GM18867 (cell line): ENCODE results near the gene CCDC63.

Source experiments
- ATAC-seq: cut with Tn5 transposase; IDR thresholded peaks from one replicate; pipeline ENCODE4 v1.9.1; 2021; ENCODE audit warnings: mild to moderate bottlenecking, moderate library complexity; ENCODE audit not compliant: unreplicated experiment

The CCDC63 gene

DNA sequence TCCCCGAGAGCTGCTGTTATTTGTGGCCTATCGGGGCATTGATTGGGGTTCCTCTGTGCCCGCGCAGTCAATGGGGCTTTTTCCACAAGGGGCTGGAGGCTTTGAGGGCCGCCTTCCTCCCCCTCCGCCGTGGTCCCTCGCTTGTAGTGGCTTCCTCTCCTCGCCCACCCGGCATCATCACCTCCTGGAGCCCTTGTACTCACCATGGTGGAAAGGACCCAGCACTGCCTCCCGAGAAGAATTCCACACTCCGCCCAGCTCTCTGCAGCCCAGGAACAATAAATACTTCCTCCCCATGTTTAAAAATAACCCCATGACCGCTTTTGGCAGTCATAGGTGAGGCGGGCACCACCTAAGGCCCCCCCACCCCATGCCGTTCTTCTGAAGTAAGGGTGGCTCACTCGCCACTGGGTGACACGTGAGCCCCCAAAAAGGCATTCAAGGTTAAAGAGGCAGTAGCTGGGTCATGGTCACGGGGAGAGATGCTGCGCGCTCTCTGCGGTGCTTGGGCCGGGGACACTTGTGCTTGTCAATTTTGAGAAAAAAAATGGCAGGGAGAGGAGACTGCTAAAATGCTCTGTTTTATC, 73.6 kb downstream of the CCDC63 start, which contains the start of gene MYL2:
Gene MYL2, minus strand, starts transcription at position 256 of the 587 bp plus-strand sequence. Its CDS starts 50 bp downstream, at position 206.
- no peak for ATAC-seq

DNA sequence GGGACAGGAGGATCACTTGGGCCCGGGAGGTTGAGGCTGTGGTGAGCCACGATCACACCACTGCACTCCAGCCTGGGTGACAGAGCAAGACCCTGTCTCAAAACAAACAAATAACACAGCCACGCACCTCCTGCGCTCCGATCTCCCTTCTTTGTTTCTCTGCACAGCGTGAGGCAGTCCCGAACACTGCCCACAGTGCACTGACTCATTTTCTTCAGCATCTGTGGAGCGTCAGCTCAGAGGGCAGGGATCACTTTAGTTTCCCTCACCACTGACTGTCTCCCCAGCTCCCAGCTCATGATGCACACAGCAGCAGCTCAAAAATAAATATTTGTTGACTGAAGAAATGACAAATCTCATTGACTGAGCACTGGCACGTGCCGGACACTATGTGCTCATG, 74.5 kb downstream of the CCDC63 start:
- ATAC-seq = no peak

DNA sequence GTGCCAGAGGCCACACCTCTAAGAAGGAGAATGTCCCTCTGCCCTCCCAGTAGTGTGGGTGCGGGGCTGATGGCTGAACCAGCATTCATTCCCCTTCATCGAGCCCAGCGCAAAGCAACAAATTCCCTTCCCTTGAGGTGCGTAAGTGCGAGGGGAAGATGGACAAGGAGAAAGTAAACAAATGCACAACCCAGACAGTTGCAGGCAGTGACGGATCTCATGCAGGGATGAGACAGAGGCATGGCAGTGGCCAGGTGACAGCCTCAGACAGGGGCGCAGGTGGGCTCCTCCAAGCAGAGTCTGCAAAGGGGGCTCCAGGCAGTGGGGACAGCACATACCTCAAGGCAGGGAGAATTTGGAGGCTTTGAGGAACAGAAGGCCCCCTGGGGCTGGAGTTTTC, 75.9 kb downstream of the CCDC63 start:
- no peak for ATAC-seq

DNA sequence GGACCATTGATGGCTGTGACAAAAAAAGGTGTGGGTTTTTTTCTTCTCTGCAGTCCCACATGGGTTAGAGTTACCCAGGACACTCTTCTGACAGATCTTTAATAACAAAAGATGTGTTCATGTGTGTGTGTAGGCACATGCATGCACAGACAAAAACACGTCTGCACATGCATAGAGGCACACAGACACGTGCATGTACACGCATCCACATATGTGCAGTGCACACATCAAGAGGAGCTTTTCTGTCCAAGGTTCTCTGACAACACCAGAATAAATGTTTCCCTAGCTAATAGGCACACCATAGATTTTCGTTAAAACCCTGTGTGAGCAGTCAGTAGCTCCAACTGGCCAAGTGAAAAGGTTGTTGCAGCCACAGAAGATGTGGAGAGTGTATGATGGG, 76.4 kb downstream of the CCDC63 start:
- ATAC-seq = no peak

DNA sequence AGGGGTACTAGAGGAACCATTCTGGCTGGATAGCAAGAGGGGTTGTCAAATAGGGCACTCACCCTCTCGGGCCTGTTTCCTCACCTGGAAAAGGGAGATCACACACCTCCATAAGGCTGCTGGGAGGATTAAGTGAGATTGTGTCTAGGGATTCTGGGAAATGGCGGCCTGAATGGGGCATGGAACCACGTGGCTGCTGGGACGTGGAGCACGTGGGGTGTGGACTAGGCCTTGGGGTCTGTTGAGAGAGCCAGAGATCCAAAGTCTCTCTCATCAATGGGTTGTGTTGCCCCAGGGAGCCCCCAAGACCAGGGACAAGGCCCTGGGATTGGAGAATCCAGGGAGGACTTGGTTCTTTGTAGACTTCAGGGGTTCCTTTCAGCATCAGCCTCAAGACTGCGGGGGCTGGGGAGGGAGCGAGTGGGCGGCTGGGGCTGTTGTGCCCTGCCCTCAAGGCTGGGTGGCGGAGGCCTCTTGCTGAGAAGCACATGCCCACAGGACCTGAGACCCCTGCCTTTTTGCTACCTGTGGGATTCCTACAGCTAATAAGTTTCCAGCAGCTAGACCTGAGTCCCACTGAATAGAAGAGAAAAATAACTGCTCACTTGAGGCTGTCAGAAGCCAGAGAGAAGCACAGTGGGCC, 77.0 kb downstream of the CCDC63 start:
- ATAC-seq = no peak

DNA sequence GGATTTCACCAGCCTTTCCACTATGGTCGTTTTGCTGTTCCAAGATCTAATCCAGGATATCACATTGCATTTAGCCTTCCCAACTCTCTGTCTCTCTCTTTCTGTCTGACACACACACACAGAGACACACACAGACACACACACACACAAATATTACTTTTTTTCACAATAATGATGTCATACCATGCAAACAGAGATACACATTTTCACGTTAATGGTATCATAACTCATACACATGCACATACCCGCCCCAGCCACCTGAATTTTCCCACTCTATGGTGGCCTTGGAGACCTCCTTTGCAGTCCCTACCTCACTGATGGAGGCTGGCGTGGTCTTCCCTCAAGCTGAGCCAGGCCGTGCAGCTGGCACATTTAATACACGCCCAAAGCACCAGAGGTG, 80.8 kb downstream of the CCDC63 start:
- ATAC-seq = no peak

DNA sequence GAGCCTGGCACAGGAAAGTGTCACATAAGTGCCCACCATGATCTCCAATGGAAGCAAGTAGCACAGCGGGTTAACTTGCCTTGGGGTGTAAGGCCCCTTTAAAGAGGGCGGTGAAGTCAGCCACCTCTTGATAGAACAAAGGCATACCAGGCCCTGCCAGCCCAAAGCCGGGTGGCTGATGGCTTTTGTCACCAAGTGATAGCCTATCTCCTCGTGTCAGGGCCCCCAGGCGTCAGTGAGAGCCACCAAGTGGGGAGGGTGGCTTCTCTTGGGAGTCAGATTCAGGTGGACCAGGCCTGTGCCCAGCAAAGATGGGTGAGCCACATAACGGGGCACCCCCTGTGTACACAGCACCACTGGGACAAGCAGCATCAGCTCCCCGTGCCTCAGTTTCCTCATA, 81.9 kb downstream of the CCDC63 start:
- no peak for ATAC-seq

DNA sequence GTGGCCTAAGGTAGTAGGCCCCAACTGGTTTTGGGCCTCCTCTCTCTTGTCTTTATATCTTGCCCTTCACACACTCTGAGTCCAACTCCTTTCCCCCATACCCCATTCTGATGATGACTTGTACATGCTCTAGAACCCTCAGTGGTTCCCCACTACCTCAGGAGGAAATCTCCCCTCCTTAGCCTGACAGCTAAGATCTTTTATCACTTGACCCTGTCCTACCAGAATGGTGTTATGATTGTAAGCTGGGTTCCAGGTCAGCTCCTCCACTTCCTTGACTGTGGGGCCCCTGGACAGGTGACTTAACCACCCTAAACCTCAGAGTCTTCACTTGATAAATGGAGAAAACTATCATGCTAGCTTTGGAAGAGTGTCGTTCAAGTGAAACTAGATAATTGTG, 83.0 kb downstream of the CCDC63 start:
- ATAC-seq = no peak

DNA sequence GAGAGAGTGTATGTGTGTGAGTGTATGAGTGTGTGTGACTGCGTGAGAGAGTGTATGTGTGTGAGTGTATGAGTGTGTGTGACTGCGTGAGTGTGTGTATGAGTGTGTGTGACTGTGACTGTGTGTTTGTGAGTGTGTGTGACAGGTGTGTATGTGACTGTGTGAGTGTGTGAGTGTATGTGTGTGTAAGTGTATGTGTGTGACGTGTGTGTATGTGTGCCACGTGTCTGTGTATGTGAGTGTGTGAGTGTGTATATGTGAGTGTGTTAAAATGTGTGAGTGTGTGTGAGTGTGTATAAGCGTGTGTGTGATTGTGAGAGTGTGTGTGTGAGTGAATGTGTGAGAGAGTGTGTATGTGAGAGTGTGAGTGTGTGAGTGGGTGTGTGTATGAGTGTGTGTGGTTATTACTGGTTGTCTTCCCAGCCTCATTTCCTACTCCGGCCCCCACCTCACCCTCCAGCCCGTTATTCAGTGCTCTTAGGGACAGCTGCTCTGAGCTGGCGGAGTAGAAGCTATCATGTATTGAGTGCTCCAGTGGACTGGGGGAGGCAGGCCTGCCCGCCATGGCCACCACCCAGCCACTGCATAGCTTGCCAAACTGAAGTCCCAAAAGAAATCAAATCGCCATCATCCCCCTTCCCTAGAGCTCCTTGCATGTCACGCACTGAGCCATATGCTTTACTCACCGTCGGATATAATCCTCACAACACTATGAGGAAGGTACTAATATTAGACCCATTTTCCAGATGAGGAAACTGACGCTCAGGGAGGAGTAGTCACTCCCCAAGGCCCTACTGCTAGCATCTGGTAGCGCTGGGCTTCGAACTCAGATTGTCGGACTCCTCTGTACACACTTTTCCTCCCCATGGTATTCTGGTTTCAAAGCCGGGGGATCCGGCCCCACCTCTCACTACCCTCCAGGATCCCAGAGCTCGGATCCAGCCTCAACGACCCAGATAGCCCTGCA, 83.8 kb downstream of the CCDC63 start:
- ATAC-seq = no peak

DNA sequence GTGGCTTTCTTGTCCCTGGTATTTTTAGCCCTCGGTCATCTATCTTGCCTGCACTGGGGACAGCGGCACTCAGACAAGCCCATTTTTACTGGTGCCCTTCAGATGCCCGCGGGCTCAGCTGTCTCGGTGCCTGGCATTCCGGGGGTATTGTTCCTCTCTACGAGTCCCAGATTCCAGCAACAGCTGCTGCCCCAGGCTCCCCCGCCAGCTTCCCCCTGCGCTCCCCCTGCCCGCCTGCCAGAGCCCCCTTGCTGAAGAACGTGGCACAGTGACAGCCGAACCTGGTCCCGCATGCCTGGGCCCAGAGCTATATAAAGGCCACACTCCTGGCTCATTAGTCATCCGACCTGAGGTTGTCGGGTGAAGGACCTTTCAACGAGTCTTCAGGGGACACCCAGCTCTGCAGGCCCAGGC, 84.5 kb downstream of the CCDC63 start:
- ATAC-seq = no peak

DNA sequence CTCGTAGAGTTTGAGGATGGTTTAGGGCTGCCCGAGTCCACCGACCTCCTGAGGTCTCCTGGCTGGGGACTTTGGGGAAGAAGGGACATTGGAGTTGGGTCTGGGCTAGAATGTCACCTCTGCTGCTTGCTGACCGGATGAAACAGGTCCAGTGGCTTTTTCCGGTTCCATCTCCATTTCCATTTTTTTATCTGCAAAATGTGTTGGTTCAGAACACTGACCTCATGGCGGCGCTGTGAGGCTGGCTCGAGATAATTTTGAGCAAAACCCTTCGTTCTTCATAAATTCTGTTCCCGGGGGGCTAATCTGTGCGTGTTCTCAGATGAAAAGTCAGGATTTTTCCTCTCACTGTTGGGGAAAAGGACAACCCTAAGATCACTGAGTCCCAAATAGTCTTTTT, 85.3 kb downstream of the CCDC63 start:
- no peak for ATAC-seq

DNA sequence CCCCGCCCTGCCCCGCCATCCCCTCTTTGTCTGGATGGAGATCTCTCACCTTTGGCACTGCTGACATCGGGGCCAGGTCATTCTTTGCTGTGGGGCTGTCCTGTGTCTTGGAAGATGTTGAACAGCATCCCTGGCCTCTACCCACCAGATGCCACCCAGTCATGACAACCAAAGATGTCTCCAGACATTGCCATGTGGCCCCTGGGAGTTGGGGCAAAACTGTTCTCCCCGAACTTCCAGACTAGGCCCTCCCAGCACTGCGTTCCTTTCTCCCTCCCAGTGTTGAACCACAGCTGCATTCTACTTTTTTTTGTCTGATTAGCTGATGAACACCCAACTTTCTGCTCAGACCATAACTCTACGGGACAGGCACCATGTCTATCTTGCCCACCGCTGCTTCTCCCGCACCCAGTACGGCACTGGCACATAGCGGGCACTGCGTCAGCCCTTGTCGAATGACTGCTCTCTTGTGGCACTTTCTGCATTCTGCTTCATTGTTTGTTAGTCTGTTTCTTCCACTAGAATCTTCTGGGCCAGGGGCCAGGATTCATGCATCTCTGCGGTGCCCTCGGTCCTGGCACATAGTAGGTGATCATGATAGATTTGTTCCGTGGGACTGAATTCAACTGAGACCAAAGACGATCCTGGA, 86.7 kb downstream of the CCDC63 start:
- ATAC-seq = no peak

DNA sequence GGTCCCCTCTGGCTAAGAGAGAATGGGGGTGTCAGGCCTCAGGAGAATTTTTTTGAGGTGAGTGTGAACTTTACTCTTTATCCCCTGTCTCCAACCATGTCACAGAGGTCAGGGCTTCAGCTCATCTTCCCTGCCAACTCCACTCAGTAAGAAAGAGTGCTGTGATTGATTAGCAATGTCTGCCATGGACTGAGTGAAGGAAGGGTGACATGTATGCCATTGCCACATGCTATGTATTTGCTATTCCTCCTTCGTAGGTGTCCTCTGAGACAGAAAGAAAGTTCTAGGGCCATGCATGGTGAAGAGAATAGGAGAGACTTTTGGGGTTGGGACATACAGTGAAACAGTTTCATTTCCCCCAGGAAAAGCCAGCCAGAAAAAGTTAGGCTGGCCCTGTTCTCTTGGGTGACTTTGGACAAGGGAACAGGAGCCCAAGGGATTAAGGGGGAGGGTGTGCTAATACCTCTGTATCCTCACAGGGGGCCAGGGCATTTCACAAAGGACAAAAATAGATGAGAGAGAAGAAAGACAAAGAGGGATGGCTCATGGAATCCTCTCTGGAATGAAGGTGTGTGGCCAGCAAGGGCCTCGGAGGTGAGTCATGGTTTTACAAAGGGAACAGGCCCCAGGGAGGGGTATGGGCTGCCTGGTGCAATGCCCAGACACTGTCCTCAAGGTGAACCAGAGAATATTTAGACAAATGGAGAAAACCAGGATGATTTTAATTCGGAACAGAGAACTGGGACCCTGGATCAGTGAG, 87.5 kb downstream of the CCDC63 start:
- ATAC-seq = no peak

DNA sequence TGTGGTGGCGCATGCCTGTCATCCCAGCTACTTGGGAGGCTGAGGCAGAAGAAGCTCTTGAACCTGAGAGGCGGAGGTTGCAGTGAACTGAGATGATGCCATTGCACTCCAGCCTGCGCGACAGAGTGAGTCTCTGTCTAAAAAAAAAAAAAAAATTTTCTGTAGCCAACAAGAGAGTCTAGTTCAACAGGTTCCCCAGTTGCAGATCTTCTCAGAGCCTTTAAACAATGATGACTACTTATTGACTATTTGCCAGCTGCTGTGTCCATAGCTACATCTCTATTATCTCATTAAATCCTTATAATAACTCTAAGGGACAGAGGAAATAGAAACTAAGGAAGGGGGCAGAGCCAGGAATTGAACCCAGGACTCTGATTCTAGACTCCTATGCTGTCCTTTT, 88.8 kb downstream of the CCDC63 start:
- ATAC-seq = no peak

DNA sequence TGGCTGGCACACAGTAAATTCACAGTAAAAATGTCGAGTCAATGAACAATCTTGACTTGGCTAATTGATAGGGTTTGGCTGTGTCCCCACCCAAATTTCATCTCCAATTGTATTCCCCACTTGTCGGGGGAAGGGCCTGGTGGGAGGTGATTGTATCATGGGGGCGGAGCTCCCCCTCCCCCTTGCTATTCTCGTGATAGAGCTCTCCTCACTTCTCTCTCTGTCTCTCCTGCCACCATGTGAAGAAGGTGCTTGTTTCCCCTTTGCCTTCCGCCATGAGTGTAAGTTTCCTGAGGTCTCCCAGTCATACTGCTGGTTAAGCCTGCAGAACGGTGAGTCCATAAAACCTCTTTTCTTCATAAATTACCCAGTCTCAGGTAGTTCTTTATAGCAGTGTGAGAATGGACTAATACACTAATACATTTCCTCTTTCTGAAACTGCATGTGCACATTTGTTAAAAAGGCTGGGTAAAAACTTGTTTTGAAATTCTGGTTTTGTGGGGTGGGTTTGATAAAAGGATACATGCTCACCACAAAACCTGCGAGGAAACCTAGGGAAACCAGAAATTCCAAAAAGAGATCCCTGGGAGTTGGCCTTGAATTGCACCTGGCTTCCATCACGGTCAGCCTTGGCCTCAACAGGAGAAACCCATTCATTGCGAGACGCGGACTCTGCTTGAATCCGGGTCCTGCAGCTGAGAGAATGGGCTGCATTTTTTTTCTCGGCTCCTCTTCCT, 89.7 kb downstream of the CCDC63 start:
- ATAC-seq = no peak

DNA sequence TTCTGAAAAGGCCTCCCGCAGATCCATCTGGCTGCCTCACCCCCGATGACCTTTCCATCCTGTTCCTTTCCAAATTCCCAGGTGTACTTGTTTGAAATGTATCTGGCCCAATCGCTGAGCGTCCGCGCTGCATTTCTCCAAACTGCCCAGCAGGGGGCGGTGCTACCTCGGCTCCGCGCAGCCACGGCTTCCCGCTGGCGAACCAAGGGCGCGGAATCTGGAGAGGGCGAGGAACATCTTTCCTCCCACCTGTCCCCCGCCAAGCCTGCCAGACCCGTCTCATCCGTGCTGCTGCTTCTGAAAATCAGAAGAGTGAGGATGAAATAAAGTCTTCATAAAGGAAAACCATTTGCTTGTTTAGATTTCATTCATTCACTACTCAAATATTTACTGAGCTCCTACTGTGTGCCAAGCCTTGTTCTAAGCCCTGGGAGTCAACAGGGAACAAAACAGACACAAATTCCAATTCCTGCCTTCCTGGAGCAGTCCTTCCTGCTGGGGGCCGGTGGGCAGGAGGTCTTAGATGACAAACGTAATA, 90.4 kb downstream of the CCDC63 start:
- no peak for ATAC-seq

DNA sequence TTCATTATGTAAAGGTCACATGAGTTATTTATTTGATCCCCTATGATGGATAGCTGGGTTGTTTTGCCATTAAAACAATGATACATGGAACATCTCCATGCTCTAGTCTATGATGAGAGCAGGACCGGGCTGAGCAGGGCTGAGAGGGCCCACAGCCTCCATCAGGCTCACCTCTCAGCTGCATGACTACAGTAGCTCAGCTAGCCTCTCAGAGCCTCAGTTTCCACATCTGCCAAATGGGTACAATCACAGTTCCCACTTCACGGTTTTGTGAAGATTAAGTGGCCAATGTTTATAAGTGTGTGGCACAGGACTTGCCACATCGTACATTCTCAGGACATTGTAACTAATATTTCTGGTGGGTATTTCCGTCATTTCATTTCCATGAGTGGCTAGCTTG, 93.5 kb downstream of the CCDC63 start:
- ATAC-seq = no peak

DNA sequence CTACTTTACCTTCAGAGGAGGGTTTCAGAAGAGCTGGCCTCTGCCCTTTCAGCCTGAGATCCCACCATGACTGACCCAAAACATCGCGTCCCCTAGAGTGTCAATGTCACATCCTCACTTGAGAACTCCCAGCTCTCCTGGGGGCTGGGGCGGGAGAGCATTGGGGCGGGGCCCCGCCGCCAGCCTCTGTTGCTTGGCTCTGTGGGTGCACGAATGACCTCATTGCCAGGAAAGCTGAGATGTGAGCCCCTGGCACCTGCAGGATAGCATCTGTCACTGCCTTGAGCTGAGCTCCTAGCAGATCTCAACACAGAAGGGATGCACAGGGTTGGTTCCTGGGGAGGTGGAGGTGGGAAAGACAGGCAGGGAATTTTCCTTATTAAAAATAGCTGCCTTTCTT, 94.1 kb downstream of the CCDC63 start:
- ATAC-seq = no peak

DNA sequence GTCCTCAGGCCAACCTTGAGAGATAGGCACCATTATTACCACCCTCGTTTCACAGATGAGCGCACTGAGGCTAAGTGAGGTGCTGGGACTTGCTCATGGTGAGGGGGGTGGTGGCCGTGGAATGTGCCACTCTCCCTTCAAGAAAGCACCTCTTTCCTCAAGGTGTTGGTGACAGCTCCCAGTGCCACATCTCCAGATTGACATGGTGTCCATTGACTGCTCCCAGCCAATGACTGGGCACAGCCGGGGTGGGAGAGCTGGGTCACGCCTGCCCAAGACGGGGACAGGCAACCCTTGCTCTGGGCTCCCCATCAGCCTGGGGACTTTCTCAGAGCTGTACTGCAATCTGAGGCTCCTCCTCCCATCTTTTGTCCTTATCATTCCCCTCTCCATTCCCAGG, 94.6 kb downstream of the CCDC63 start:
- ATAC-seq = no peak

DNA sequence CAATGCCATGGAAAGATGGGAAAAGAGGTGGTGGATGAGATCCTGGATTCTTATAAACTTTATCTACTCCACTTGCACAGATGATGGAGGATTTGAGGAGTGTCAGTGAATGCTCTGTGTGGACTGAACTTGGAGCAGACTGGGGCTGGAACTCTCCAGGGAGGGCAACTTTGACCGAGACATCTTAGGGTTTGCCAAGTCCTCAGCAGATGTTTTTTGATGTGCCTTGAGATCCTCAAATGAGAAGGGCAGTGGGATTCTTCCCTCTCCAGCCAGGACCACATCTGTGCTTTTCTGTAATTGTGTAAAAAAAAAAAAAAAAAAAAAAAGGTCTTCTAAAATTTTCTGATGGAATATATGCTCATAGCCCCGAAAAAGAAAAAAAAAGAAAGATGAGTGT, 96.6 kb downstream of the CCDC63 start:
- ATAC-seq = no peak
